PC-9 (cell line): ENCODE measurements around the gene IQGAP1. TPM values are rescaled to one million over a fixed set of nuclear protein-coding genes. Genes with fewer than 3 reads are reported as not detected.

ENCODE experiments used
- BruUV-seq: library from RNA; stranded (reverse); fragments of 400-500 nt; replicated peaks from 2 replicates; lab custom pipeline; 2021; lab: Mats Ljungman, UMichigan
- CTCF ChIA-PET: fragments of 300-600 bp; sonication (Branson Sonifier 250); formaldehyde crosslinking; loops from one replicate; lab custom pipeline; 2022; ENCODE audit warnings: antibody characterized with exemption; lab: Charles Lee
- POLR2A ChIA-PET: fragments of 300-600 bp; sonication (Branson Sonifier 250); formaldehyde crosslinking; loops from one replicate; lab custom pipeline; 2022; ENCODE audit warnings: antibody characterized with exemption; ENCODE audit not compliant: unreplicated experiment; lab: Charles Lee
- DNase-seq, 2 experiments: peaks; one replicate each; pipeline versions ENCODE4 v3.0.0 to v3.0.0-alpha.2; 2015 to 2022; ENCODE audit warnings: mixed read lengths in 1 of 2
- H2AFZ ChIP-seq: fragments of 200-600 bp; sonication (generic); 2 replicates; pipeline ENCODE4 v1.8.1; 2017; ENCODE audit warnings: antibody characterized with exemption
- H3F3A ChIP-seq: fragments of 200-600 bp; sonication (generic); 2 replicates; pipeline ENCODE4 v1.8.1; 2017; ENCODE audit warnings: antibody characterized with exemption, mild to moderate bottlenecking, low read depth; ENCODE audit not compliant: insufficient read depth
- H3K27ac ChIP-seq: fragments of 200-600 bp; sonication (generic); 2 replicates; pipeline ENCODE4 v1.6.1; 2016; ENCODE audit warnings: mixed run types
- H3K27me3 ChIP-seq: fragments of 200-600 bp; sonication (generic); 2 replicates; pipeline ENCODE4 v1.6.1; 2016; ENCODE audit warnings: low read depth, mixed run types; ENCODE audit not compliant: insufficient read depth
- H3K36me3 ChIP-seq: fragments of 200-600 bp; sonication (generic); 2 replicates; pipeline ENCODE4 v1.6.1; 2016; ENCODE audit warnings: low read depth, mixed run types
- H3K4me1 ChIP-seq: fragments of 200-600 bp; sonication (generic); replicated peaks from 2 replicates; pipeline ENCODE4 v1.6.1; 2016; ENCODE audit warnings: mixed run types; ENCODE audit not compliant: insufficient read depth
- H3K4me2 ChIP-seq: fragments of 200-600 bp; sonication (generic); 2 replicates; pipeline ENCODE4 v1.6.1; 2017; ENCODE audit warnings: mixed run types
- H3K4me3 ChIP-seq: fragments of 200-600 bp; sonication (generic); 2 replicates; pipeline ENCODE4 v1.6.1; 2016; ENCODE audit warnings: mixed run types
- H3K79me2 ChIP-seq: fragments of 200-600 bp; sonication (generic); 2 replicates; pipeline ENCODE4 v1.6.1; 2017; ENCODE audit warnings: low read depth, mixed run types
- H3K9me2 ChIP-seq: fragments of 200-600 bp; sonication (generic); 2 replicates; pipeline ENCODE4 v1.8.1; 2017; ENCODE audit warnings: mild to moderate bottlenecking; ENCODE audit not compliant: insufficient read depth
- H3K9me3 ChIP-seq: fragments of 200-600 bp; sonication (generic); 2 replicates; pipeline ENCODE4 v1.8.1; 2016; ENCODE audit warnings: low read depth; ENCODE audit not compliant: insufficient read depth
- H4K20me1 ChIP-seq: fragments of 200-600 bp; sonication (generic); 2 replicates; pipeline ENCODE4 v1.8.1; 2017; ENCODE audit not compliant: insufficient read depth
- EZH2 ChIP-seq: fragments of 200-600 bp; sonication (generic); IDR thresholded peaks from 2 replicates; pipeline ENCODE4 v1.8.0; 2017; ENCODE audit warnings: antibody characterized with exemption, low read depth
- intact Hi-C: fragments of 100-400 bp; cut with micrococcal nuclease; formaldehyde crosslinking; loops from one replicate; pipeline ENCODE4 v1.10.0; 2022; ENCODE audit not compliant: unreplicated experiment
- total RNA-seq: library from RNA; stranded (reverse); gene quantifications from 2 replicates; pipeline ENCODE4 v1.2.3, GENCODE V29; 2021
- TF ChIP-seq, protein P1 (sequence below): fragments of 200-600 bp; sonication (generic); conservative IDR thresholded peaks from 2 replicates; pipeline ENCODE4 v1.6.1; 2017; ENCODE audit warnings: mixed run types, antibody characterized with exemption, mild to moderate bottlenecking, moderate library complexity

The IQGAP1 gene
- total RNA-seq, 1 experiment from 2014 or later: 164 TPM

GRCh38 chr15:90456236-90456635 is 68.2 kb downstream of the IQGAP1 start:
- BruUV-seq: no TSS peak
- no peak overlapping the region for H3K27ac ChIP-seq
- no peaks in the 10 kb centered on the region for H3K27me3 ChIP-seq
- CTCF ChIA-PET: no interaction called here
- no peaks in the 10 kb centered on the region for H3K9me3 ChIP-seq
- H3K79me2 ChIP-seq: 0 out of 2 replicates have a peak, but pooled peaks cover 8% of the 10 kb centered on the region
- H3K4me1 ChIP-seq: peaks cover 9% of the 10 kb centered on the region
- H4K20me1 ChIP-seq: no peaks in the 10 kb centered on the region
- no peaks in the 10 kb centered on the region for H3K9me2 ChIP-seq
- H3K4me3 ChIP-seq: no peak overlapping the region
- H2AFZ ChIP-seq: no peak overlapping the region
- no peak overlapping the region for H3K4me2 ChIP-seq
- POLR2A ChIA-PET: interaction anchor here (0.7 kb wide), 2 partner anchors 13 to 69 kb away, joined by 3 to 8 read pairs; no protein-coding TSS in a partner anchor
- H3K36me3 ChIP-seq: peaks cover 77% of the 10 kb centered on the region
- DNase-seq: no peak
- H3F3A ChIP-seq: peaks cover 19% of the 10 kb centered on the region; the same call in 1 of the 2 replicates
- TF ChIP-seq, protein P1, sequence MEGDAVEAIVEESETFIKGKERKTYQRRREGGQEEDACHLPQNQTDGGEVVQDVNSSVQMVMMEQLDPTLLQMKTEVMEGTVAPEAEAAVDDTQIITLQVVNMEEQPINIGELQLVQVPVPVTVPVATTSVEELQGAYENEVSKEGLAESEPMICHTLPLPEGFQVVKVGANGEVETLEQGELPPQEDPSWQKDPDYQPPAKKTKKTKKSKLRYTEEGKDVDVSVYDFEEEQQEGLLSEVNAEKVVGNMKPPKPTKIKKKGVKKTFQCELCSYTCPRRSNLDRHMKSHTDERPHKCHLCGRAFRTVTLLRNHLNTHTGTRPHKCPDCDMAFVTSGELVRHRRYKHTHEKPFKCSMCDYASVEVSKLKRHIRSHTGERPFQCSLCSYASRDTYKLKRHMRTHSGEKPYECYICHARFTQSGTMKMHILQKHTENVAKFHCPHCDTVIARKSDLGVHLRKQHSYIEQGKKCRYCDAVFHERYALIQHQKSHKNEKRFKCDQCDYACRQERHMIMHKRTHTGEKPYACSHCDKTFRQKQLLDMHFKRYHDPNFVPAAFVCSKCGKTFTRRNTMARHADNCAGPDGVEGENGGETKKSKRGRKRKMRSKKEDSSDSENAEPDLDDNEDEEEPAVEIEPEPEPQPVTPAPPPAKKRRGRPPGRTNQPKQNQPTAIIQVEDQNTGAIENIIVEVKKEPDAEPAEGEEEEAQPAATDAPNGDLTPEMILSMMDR: no peak
- TF ChIP-seq EZH2: no peak
- intact Hi-C loops: no loop called here

DNA sequence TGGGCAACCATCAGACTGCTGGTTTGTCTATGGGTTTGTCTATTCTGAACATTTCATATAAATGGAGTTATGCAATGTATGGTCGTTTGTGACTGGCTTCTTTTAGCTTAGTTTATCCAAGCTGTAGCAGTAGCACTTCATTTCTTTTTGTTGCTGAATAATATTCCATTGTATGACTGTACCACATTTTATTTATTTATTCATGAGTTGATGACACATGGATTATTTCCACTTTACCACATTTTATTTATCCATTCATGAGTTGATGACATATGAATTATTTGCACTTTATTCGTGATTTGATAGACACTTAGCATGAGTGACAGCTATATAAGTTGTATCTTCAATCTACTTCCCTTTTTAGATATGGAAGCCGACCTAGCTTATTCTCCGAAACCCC is 70.0 kb downstream of the IQGAP1 start:
- Histone ChIP-seq H3K4me2 (no peak overlapping the region), H3K4me3 (no peak overlapping the region), H3K27me3 (no peaks in the 10 kb centered on the region), H3K9me3 (no peaks in the 10 kb centered on the region), H3F3A (peaks cover 18% of the 10 kb centered on the region; the same call in 1 of the 2 replicates), H2AFZ (no peak overlapping the region), H3K79me2 (no peaks in the 10 kb centered on the region), H3K4me1 (no peaks in the 10 kb centered on the region), H4K20me1 (no peaks in the 10 kb centered on the region), H3K9me2 (no peaks in the 10 kb centered on the region), H3K36me3 (peaks cover 63% of the 10 kb centered on the region), H3K27ac (no peak overlapping the region)
- ChIA-PET CTCF (interaction anchor here (0.8 kb wide), 1 partner anchor 138 kb away, joined by 3 read pairs; no protein-coding TSS in a partner anchor), POLR2A (no interaction called here)
- intact Hi-C loops: no loop called here
- BruUV-seq: no TSS peak
- DNase-seq: no peak
- TF ChIP-seq, protein P1: no peak
- TF ChIP-seq EZH2: no peak

- Histone ChIP-seq H3K4me1 (no peaks in the 10 kb centered on the region), H2AFZ (no peak overlapping the region), H3K36me3 (peaks cover 57% of the 10 kb centered on the region), H3K27me3 (no peaks in the 10 kb centered on the region), H3K4me3 (no peak overlapping the region), H3K4me2 (no peak overlapping the region), H3F3A (peaks cover 18% of the 10 kb centered on the region; the same call in 1 of the 2 replicates), H4K20me1 (no peaks in the 10 kb centered on the region), H3K79me2 (no peaks in the 10 kb centered on the region), H3K9me2 (no peaks in the 10 kb centered on the region), H3K9me3 (no peaks in the 10 kb centered on the region), H3K27ac (no peak overlapping the region)
- ChIA-PET CTCF (no interaction called here), POLR2A (no interaction called here)
- BruUV-seq: no TSS peak
- TF ChIP-seq, protein P1: no peak
- TF ChIP-seq EZH2: no peak
- intact Hi-C loops: no loop called here
- DNase-seq: no peak
Measured at GRCh38 chr15:90459368-90459767, 71.3 kb downstream of the IQGAP1 start.
